GM18868 (cell line): ENCODE measurements around the gene DUSP22.
"Not testable (repeated sequence)": the region's sequence is repeated elsewhere in the genome, so short reads cannot be mapped to it uniquely, and the experiment has no call there.

Experiments
- ATAC-seq: cut with Tn5 transposase; IDR thresholded peaks from one replicate; pipeline ENCODE4 v1.9.1; 2021; ENCODE audit warnings: mild to moderate bottlenecking, moderate library complexity; ENCODE audit not compliant: unreplicated experiment

DUSP22 gene

GRCh38 chr6:376827-377640 is 84.7 kb downstream of the DUSP22 start:
- no peak for ATAC-seq

DNA sequence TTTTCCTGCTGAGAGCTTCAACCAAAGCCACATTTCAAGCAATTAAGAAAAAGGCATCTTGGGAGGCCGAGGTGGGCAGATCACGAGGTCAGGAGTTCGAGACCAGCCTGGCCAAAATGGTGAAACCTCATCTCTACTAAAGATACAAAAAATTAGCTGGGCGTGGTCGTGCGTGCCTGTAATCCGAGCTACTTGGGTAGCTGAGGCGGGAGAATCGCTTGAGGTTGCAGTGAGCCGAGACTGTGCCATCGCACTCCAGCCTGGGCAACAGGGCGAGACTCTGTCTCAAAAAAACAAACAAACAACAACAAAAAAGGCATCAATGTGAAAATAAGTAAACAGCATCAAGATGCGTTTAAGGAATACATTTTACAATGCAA is 85.3 kb downstream of the DUSP22 start:
- not testable (repeated sequence) for ATAC-seq

DNA sequence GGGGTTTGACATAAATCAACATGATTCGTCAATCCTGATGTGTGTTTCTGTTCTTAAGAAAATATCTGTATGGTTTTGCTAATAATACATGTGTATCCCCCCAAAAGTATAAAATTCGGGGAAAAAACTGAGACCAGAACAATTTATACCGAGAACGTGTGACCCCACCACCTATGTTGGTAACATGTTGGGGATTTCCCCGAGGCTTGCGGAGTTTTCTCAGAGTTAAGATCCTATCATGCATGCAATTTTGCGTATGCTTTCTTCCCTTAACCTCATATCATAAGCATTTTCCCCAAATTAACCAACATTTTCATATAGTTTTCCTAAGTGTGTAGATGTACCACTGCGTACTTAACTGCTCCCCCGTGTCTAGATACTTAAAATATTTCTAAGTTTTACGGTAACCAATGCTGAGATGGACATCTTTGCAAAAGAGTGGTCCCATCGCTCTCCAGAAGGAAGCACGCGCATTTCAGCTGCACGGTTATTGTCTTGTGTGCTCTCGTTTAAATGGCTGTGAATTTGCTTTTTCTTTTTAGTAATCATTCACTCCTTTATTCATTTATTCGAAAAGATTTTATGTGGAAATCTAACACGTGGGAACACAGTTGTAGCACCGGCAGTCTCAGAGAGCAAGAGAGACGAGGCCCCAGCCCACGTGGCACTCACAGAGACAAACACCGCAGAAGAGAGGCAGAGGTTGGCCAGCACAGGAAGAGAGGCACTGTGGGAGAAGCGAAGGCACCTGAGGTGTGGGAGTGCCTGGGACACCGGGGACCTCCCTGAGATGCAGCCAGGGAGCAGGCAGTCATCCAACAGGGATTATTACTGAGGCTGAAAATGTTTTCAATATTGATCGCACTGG is 86.0 kb downstream of the DUSP22 start:
- ATAC-seq: peak; percentile 55

DNA sequence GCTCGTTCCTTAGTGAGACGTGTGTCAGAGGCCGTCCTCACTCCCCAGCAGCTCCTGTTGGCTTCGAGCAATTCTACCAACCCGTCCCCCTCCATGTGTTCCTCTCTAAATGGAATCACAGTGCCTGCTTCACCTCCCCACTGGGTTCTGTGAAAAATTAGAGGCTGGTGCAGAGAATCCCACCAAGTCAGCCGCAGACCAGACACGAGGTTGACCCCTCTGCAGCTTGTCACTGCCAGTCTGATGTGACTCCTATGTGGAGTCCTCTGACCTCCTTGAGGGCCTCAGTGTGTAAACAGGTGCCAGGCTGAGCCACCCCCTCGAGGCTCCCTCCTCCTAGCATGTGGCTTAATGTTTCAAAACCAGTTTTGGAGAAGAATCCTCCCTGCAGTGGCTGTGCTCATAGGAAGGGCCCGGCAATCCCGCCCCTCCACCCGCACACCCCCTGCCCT is 86.7 kb downstream of the DUSP22 start:
- ATAC-seq: no peak

GRCh38 chr6:379410-380181 is 87.3 kb downstream of the DUSP22 start:
- no peak for ATAC-seq

DNA sequence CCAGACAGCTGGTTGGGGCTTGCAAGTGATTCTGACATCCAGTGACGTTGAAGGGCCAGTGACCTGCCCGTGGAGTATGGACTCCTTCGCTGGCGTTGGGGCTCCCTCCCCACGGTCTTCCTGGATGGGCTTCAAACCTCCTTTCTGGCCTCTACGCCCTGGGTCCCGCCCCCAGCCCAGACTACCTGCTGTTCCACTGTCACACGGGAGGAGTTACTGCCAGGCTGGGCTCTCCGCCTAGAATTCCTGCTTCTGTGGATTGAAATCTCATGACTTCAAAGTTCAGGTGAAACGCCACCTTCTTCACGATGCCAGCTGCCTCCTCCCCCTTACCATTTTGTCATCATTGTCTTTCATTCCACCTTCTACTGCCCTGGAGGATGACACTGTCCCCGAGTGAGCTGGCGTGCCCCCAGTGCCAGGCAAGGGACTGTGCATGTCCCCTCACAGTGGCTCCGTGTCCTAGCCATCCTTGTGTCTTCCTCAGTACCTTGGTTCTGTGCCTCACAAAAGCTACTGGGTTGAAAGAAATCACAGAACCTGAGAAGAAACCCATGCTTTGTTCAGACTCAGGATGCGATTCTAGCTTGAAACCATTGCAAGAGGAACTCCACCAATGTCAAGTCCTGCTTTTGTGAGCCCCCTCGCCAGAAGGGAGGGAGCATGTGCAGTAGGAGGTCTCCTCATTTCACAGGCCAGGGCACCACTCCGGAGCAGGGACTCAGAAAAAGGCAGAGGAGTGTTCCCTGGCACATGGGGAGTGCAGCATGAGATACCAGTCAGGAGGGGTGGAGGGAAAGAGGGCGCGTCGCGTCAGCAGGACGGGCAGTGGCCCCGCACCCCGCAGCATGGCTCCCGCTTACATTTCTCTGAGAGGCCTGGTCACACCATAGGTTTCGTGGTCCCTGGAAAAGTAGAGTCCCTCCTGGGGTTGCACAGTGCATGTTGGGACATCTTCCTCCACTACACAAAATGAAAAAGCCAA is 88.2 kb downstream of the DUSP22 start:
- ATAC-seq: no peak

GRCh38 chr6:381742-382461 is 89.6 kb downstream of the DUSP22 start:
- ATAC-seq: no peak

- no peak for ATAC-seq
Measured at GRCh38 chr6:382883-383810, 90.9 kb downstream of the DUSP22 start.

DNA sequence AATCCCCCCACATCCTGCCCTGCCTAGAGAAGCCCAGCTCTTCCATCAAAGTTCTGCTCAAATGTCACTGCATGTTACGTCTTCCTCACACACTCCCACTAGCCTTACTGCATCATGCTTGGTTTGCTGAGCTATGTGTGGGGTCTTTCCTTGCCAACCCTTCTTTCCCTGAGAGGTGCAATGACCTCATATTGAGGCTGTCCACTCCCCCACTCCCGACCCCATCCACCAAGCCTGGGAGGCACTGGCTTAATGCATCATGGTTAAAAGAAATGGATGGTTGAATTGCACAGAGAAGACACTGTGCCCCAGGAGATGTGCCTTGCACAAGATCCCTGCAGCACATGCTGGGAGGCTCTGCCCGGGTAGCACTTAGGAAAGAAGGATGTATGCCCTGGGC is 91.6 kb downstream of the DUSP22 start:
- no peak for ATAC-seq

DNA sequence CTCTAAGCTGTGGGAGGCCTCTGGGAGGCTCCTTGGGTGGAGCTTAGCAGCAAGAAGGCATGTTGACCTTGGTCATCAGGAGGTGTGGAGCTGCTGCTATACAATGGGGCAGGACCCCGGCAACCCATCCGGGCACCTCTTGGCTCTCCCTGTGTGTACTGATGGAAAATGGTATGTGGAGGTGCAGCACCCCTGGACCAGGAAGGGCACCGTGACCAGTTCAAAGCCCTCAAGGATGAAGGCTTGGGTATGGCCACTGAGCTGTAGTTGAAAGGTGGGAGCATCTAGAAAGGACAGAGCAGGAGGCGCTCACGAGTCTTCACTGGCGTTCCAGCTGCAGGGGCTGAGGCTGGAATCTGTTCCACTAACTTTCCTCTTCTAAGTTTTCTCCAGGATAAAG is 92.6 kb downstream of the DUSP22 start:
- no peak for ATAC-seq

GRCh38 chr6:385614-386013 is 93.3 kb downstream of the DUSP22 start:
- ATAC-seq: no peak

GRCh38 chr6:386688-387266 is 94.5 kb downstream of the DUSP22 start:
- ATAC-seq: no peak

DNA sequence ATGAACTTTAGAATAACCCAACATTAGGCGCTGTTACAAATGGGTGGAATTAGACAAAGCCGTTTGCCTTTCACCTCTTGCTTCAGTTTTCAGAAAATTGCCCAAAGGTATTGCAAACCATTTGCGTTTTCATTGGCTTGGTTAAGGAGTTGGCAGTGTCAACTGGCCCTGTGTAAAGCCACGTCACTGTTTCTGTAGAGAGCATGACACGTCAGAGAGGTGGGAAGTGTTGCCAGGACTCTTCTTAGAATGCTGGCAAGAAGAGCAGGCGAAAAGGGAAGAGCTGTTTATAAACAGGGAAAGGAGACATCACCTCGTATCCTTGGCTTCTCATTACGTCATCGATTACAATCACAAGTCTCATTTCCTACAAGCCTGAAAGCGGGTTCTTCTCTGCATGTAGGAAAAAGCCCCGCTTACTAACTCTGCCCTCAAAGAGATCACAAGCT is 95.0 kb downstream of the DUSP22 start:
- ATAC-seq: no peak

- no peak for ATAC-seq
Measured at GRCh38 chr6:388202-388903, 96.1 kb downstream of the DUSP22 start.

DNA sequence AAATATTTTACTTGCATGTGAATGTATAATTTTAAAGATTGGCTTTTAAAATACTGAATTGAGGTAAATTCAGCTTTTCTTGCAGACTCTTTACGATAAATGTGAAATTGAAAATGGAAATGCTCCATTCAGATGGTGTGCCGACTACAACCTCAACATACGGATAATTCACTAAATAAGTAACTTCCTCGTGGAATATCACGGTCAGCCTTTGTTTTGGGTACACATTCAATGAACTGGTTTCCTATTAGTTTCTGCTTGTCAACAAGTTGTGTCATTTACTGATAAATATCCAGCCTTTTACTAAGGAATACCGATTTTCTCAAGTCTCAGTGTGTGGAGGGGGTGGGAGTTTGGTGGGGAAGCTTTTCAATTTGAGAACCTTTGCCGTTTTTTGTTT is 96.9 kb downstream of the DUSP22 start:
- ATAC-seq: no peak

DNA sequence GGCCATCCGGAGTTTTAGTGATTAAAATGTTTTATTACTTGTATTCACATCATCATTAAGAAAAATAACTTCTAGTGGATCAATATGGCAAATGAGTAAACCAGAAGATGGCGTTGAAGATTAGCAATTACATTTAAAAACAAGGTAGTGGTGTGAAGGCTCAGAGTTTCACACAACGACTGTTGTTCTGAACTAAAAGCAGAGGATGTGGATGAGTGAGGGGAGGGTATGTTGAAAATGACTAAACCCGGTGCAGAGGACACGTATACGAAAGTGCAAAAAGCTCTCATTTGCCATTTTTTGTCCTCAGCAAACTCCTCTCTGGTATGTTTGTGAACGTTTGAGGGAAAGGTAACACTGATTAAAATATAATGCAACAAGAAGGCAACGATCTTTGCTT is 97.3 kb downstream of the DUSP22 start:
- peak; percentile 31 for ATAC-seq

- peak; percentile 17 for ATAC-seq
Measured at GRCh38 chr6:390914-391558, 98.7 kb downstream of the DUSP22 start.
